Cerebellar cortex (tissue), 1 donor: ENCODE measurements around the gene PDZD8.
"Not testable (repeated sequence)": the region's sequence is repeated elsewhere in the genome, so short reads cannot be mapped to it uniquely, and the experiment has no call there.

Source experiments
- DNase-seq: peaks from one replicate; pipeline ENCODE4 v3.0.0-alpha.2; 2015; ENCODE audit warnings: low spot score

PDZD8 gene

DNA sequence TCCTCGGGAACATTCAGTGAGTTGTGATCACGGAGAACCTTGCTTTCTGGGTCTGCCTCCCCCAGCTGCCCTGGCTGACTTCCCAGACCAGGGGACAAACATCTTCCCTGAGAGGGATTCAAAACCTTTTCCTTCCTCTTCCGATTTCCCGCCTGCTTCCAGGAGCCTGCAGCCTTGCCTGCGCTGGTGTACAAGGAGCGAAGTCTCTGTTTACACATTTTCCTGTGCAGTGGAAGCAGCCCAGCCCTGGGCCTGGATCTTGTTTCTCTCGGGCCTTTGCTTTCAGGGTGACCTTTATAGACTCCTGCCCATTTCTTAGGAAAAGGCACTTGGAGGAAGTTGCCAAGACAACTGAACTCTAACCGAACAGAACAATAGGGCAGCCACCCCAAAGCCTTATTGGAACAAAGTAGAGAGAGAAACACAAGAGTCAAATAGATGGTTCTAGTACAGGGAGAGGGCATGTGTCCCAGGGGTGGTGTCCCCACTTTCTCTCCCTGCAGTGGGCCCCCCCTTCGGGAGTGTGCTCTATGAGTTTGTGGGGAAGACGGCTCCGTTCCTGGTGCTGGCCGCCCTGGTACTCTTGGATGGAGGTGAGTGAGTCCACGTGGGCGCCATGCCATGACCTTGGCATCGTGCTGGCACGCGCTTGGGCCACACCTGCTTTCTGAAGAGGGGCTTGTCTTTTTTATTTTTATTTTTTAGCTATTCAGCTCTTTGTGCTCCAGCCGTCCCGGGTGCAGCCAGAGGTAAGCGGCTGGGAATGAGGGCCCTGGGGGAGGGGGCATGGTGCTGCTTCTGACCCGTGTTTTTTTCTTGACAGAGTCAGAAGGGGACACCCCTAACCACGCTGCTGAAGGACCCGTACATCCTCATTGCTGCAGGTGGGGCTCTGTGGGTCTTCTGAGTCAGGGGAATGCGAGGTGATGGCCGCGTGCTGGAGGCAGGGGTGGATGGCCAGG lies 120.2 kb downstream of the PDZD8 start:
- DNase-seq, result no peak

DNA sequence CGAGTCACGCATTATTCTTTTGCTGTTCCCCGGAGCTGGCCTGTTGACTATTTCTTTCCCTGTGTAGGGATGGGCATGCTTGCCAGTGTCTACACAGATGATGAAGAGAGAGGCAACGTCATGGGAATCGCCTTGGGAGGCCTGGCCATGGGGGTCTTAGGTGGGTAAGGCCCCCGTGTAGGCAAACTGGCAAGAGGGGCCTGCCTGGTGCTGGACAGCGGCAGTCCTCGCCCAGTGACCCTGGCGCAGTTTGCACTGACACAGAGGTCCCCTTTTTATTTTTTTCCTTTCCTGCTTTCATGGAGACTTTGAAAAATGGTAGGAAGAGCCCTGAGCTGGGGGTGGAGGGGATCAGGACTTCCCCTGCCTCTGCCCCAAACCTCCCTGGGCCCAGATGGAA lies 120.9 kb downstream of the PDZD8 start:
- no peak for DNase-seq

DNA sequence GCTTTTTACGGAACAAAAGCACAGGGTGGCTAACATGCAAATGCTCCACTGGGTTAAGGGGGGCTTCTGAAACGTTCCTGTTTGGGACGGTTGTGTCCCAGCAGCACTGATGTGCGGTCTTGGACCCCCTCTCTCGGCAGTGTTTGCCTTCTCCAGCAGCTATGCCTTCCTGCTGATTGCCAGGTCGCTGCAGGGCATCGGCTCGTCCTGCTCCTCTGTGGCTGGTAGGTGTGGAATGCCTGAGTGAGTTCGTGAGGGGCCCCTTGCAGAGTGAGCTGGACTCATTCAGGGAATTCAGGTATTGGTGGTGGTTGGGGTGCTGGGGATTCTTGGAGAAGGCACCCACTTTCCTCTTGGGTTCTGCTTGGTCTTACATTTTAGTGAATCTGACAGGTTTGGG lies 121.3 kb downstream of the PDZD8 start:
- no peak for DNase-seq

DNA sequence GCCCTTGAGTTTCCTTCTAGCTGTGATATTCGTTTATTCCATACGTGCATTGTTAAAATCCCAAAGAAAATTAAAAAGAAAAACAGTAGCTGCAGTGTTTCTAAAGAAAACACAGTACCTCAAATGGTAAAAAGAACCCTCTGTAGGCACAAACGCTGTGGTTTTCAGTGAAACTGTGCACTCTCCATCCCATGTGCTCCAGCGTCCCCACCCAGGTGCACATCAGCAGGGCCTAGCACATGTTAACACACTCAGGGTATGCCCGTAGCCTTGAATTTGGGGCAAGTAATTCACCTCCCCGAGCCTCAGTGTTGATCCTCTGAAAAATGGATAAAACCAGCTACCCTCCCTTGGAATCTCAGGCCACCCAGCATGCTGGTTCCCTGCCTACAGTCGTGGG lies 124.8 kb downstream of the PDZD8 start:
- DNase-seq, result no peak

DNA sequence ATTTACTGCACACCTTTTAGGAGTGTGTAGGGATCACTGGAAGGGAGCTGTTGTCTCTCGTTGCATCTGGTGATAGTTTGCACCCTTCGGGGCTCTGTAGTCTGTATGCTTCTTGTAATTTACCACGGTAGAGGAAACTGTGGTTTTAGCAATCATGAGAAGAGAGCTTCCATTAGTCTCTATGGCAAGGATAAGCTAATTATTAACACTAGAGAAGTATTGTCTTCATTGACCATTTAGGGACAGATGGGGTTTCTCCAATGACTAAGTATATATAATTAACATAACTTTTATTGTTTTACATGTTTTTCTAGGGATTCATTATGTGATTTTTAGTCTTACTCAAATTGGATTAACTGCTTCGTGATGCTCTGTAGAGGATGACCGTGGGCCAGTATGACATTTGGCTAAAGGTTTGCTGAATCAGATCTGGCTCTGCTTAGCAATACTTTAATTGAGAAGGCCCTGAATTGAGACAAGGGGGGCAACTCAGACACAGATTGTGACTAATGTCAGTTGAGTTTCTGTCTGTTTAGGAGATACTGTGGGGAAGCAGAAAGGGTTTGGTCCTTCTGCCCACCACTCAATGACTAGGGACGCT lies 125.6 kb downstream of the PDZD8 start:
- no peak for DNase-seq

DNA sequence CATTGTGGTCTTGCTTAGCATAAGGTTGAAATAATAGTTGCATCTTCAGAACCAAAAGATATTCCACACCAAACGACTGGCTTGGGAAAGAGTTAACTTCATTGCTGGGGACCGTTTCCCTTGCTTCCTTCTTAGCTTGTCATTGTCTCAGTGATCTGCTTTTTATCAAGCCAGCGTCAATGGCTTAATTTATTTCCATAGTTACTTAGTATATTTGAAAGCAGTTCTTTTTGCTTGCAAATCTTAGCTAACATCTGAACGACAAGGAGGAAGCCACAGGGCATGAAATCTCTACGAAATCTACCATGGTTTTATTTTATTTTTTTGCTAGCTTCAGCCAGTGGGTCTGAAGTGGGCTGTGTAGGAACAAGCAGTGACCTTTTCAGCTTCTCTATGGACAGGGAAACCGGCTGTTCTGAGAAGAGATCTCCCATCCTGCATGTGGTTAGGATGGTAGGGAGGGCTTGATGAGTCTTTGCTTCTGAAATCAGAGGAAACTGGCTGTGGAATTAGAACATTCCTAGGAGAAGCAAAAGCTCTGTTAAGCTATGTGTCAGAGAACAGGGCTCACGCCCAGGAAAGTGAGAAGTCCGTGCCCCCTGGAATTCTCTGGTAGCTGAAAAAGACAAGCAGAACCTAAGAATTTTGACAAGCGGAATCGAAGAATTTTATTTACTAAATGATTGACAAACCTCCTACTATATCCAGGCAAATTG lies 126.3 kb downstream of the PDZD8 start:
- DNase-seq, result no peak

DNA sequence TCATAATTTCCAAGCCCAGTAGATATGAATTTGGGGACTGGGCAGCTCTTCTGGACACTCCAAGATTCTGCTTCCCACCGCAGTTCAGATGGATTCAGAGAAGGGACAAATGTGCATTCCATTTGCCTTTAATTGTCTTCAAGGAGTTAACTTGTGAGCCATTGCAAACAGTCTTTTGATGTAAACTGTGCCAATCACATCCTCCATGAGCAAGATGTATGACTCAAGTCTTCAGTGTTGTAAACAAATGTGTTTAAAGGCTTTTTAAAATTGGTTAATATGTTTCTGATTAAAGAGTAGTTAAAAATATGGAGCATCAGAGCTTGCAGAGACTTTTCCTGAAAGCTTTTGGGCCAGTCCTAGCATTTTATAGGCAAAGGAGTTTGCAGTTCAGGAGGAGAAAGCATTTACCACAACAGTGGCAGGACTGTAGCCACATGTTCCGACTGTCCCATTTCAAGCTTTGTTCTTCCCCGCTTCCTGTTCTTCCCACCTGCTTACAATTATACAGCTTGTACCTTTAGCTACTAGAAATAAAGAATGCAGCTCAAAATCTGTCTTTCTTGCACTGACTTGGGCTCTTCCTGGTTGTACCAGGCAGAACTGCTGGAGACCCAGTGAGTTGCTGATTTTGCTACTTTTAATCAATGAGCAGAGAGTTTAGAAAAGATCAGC lies 128.1 kb downstream of the PDZD8 start:
- DNase-seq, result no peak

DNA sequence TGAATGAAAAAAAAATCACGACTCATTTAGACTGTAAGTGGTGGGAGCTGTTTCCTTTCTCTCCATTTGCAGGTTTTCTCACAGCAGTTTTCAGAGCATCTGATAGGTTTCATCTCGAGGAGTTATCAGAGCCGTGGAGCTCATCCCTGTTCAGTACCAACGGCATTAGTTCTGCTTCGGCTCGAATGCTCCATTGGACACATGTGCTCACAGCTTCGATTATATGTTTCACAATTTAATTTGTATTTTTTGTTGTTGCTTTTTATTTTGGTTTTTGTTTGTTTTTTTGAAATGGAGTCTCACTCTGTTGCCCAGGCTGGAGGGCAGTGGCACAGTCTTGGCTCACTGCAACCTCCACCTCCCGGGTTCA lies 132.8 kb downstream of the PDZD8 start:
- no peak for DNase-seq

DNA sequence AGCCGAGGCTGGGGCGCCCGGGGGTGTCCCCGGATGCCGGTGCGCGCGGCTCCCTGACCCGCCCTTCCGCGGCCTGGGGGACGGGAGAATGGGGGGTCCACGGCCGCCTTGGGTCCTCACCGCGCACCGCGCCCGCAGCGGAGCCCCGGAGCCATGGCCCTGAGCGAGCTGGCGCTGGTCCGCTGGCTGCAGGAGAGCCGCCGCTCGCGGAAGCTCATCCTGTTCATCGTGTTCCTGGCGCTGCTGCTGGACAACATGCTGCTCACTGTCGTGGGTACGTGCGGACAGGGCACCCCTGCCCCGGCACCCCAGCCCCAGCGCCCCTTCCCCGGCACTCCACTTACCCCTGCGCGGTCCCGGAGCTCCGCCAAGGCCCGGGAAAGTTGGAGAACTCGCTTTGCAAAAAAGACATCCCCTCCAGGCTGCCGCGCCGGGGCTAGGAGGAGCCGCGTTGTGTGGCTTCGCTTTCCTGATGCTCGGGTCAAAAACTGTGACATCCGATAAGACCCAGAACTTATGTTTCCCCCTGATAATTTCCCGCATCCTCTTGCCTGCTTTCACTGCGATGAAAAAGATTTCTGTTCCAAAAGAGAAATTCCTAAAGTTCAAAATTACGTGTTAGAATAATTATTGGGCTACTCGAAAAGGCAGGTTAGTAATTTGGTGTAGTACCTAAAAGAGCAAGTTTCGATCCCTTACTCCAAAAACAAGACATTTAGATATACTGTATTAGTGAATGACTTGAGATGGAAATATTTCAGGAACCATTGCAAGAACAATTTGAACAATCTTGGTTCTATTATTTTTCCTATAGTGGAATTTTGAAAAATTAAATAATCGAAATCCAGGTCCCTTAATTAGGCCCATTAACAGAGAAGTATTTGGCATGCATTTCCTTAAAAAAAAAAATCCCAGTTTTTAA lies 133.4 kb downstream of the PDZD8 start:
- DNase-seq, result no peak

DNA sequence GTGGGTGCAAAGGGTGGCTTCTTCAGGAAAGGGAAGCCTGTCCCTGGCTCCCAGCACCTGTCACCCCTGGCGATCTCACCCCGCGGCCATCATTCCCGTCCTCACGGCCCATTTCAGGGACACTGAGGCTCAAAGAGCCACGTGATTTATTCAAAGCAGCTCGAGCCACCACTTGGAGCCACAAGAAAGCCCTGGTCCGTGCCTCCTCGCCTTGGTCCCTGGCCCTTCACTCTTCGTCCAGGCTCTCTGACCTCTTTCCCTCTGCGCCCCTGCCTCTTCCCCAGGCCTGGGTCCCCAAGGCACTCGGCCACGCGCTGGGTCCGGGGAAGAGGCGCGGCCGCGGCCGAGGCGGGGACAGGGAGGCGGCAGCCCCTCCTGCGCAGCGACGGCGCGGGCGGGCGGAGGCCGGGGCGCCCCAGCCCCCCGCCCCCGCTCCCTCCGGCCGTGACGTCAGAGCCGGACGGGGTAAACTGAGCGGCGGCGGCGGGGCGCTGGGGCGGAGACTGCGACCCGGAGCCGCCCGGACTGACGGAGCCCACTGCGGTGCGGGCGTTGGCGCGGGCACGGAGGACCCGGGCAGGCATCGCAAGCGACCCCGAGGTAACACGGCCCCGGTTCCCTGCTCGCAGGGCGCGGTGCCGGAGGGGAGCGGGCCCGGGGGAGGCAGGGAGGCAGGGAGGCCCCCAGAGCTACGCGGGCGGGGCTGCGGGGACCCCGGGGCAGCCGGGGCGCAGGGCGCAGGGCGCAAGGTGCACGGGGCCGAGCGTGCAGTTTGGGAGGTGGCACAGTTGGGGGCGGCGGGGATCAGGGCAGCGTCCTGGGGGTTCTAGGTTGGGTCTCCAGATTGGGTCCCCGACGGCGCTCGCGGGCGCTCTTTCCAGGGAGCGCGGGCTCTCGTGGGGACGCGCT lies 134.4 kb downstream of the PDZD8 start, which contains the start of gene SLC18A2:
SLC18A2 (plus strand) TSS at position 494 of the 909 bp plus-strand sequence. CDS start 580 bp downstream, outside the sequence.
- no peak for DNase-seq

DNA sequence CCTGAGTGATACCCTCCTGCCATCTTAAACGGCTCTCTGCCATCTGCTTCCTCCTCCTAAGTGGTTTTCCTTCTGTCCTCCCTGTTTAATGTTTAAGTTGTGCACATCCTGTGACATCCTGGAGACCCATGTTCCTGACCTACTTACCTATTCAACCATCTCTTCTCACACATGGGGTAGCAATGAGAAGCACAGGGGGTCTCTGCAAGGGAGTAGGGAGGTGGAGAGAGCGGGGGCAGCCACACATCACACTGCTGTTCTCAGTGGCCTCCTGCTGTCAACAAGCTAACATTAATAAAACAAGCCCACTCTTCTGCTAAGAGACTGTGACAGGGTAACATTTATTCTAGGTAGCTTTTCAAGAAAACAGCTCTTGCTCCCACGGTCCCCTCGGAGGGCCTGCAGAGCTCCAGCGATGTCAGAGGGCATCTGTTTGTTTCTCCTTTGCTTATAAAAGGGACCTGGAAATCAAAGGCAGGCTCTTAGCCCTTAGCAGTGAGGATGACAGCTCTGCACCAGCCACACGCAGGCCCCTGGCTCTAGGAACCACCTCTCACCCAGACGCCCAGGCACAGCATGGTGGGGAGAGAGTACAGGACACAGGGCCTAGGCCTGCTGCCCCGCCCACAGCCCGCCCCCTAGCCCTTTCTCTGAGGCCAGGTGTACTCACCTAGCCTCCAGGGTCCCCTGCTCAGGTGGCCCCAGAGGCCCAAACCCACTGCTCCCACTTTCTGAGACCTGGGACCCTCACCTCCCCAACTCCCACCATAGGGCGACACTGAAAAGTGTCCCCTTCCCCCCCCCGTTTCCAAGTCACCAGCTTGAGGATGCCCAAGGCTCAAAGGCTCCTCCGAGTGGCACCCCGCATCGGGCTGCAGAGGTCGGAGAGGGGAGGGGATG lies 135.3 kb downstream of the PDZD8 start:
- no peak for DNase-seq

DNA sequence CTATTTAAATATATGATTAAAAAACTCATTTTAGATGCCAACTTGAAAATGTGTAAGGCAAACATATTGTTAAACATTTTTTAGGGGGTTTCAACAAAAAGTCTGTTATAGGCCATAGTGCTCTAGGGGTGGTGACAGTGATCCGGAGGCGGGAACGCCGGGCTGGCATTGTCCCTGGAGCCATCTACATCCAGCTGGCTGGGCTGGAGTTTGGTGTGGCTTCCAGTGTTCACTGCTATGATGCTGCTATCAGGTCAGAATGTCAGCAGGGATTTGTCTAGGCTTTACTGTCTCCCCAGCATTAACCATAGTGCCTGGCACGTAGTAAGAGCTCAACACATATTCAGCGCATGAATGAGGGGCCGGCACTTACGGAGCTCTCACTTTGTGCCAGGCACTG lies 136.2 kb downstream of the PDZD8 start:
- no peak for DNase-seq

DNA sequence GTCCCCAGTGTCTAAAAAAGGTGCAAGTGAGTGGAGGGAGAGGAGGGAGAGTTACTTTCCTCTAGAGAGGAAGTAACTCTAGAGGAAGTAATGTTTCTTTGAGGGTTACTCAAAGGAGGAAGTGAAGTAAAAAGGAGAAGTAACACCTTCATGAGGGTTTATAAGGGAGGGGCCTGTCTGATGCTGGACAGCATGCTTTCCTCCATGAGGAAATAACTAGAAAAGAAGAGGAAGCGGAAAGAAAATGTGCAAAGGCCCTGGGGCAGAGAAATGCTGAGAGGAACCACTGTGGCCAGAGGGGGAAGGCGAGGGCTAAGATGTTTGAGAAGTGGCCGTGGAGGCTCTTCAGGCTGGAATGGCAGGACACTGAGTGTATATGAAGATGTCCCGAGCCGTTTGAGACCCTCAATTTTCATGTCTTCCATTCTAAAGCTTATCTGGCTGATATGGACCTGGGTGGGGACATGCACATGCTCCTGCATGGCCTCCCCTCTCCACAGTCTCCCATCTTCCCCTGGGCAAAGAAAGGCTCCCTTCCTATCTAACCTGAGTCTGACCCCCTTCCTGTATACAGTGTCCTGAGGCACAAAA lies 137.7 kb downstream of the PDZD8 start:
- DNase-seq, result no peak

DNA sequence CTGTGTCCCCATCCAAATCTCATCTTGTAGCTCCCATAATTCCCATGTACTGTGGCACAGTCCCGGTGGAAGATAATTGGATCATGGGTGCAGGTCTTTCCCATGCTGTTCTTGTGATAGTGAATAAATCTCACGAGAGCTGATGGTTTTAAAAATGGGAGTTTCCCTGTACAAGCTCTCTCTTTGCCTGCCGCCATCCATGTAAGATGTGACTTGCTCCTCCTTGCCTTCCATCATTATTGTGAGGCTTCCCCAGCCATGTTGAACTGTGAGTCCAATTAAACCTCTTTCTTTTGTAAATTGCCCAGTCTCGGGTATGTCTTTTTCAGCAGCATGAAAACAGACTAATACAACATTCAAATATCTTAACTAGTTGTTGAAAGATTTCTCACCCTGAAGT lies 145.1 kb downstream of the PDZD8 start:
- not testable (repeated sequence) for DNase-seq

DNA sequence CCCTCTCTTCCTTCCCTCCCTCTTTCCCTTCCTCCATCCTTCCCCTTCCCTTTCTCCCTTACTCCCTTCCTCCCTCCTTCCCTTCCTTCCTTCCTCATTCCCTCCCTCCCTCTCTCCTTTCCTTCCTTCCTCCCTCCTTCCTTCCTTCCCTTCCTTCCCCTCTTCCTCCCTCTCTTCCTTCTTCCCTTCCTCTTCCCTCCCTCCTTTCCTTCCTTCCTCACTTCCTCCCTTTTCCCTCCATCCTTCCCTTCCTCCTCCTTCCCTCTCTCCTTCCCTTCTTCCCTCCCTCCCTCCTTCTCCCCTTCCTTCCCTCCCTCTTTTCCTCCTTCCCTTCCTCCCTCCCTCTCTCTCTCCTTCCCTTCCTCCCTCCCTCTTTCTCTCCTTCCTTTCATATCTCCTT lies 147.0 kb downstream of the PDZD8 start:
- no peak for DNase-seq
